GM19467 (cell line): Measurements from ENCODE around the gene VCAM1.
"Not testable (repeated sequence)": the region's sequence is repeated elsewhere in the genome, so short reads cannot be mapped to it uniquely, and the experiment has no call there.

ENCODE experiments used
- ATAC-seq: cut with Tn5 transposase; IDR thresholded peaks from one replicate; pipeline ENCODE4 v1.9.1; 2021; ENCODE audit warnings: mild to moderate bottlenecking, moderate library complexity; ENCODE audit not compliant: unreplicated experiment

The VCAM1 gene

GRCh38 chr1:100719490-100719889 lies at the start of gene VCAM1:
Gene VCAM1 (plus strand): TSS chr1:100719742. CDS start chr1:100719861, 119 bp downstream.
- no peak for ATAC-seq

- no peak for ATAC-seq
Observed at GRCh38 chr1:100670083-100670482, 49.5 kb upstream of the VCAM1 start.

- ATAC-seq: no peak
Observed at GRCh38 chr1:100671601-100672000, 47.9 kb upstream of the VCAM1 start.

- no peak for ATAC-seq
Observed at GRCh38 chr1:100683448-100684349, 35.8 kb upstream of the VCAM1 start.

GRCh38 chr1:100699744-100700143 lies 19.8 kb upstream of the VCAM1 start:
- no peak for ATAC-seq

GRCh38 chr1:100700586-100700985 lies 19.0 kb upstream of the VCAM1 start:
- ATAC-seq: no peak

- ATAC-seq: no peak
Observed at GRCh38 chr1:100703052-100703451, 16.5 kb upstream of the VCAM1 start.

GRCh38 chr1:100703716-100704115 lies 15.8 kb upstream of the VCAM1 start:
- ATAC-seq: no peak

- ATAC-seq: no peak
Observed at GRCh38 chr1:100704473-100704872, 15.1 kb upstream of the VCAM1 start.

GRCh38 chr1:100706296-100706695 lies 13.2 kb upstream of the VCAM1 start:
- ATAC-seq: no peak

GRCh38 chr1:100706856-100707255 lies 12.7 kb upstream of the VCAM1 start:
- ATAC-seq: no peak

GRCh38 chr1:100708476-100709062 lies 11.0 kb upstream of the VCAM1 start:
- no peak for ATAC-seq

GRCh38 chr1:100710906-100711682 lies 8.4 kb upstream of the VCAM1 start:
- ATAC-seq: no peak

- ATAC-seq: not testable (repeated sequence)
Observed at GRCh38 chr1:100713027-100713426, 6.5 kb upstream of the VCAM1 start.

GRCh38 chr1:100713626-100714025 lies 5.9 kb upstream of the VCAM1 start:
- no peak for ATAC-seq

- ATAC-seq: no peak
Observed at GRCh38 chr1:100714599-100714998, 4.9 kb upstream of the VCAM1 start.

- ATAC-seq: no peak
Observed at GRCh38 chr1:100717218-100717617, 2.3 kb upstream of the VCAM1 start.

GRCh38 chr1:100718581-100718980 lies 961 bp upstream of the VCAM1 start:
- ATAC-seq: no peak

- ATAC-seq: no peak
Observed at GRCh38 chr1:100720101-100720500, 559 bp downstream of the VCAM1 start.

- no peak for ATAC-seq
Observed at GRCh38 chr1:100720751-100721150, 1.2 kb downstream of the VCAM1 start.

GRCh38 chr1:100721526-100722207 lies 2.1 kb downstream of the VCAM1 start:
- ATAC-seq: no peak
